Stimulated activated CD8-positive, alpha-beta memory T cell treated with anti-CD3 and anti-CD28 coated beads, Interleukin-12 subunit alpha, Interleukin-12 subunit beta, amount 100 ng/mL, for 4 hours (primary cell): ENCODE data around the gene TYMS.

Source experiments
- DNase-seq: peaks from one replicate; pipeline ENCODE4 v3.0.0-alpha.2; 2020; ENCODE audit warnings: low read depth

Gene TYMS

GRCh38 chr18:657311-658000, at the start of gene TYMS:
Gene TYMS (plus strand): TSS chr18:657653. CDS start chr18:657743, 90 bp downstream.
- DNase-seq = no peak

GRCh38 chr18:607930-608329, 49.5 kb upstream of the TYMS start:
- no peak for DNase-seq

GRCh38 chr18:610214-610928, 47.1 kb upstream of the TYMS start:
- no peak for DNase-seq

GRCh38 chr18:612156-612555, 45.3 kb upstream of the TYMS start:
- DNase-seq = no peak

GRCh38 chr18:614193-614592, 43.3 kb upstream of the TYMS start:
- no peak for DNase-seq

GRCh38 chr18:615092-615521, 42.3 kb upstream of the TYMS start:
- DNase-seq = no peak

GRCh38 chr18:615773-616172, 41.7 kb upstream of the TYMS start:
- no peak for DNase-seq

- no peak for DNase-seq
These were observed 41.0 kb upstream of the TYMS start for GRCh38 chr18:616380-616995.

GRCh38 chr18:617970-618504, 39.4 kb upstream of the TYMS start:
- no peak for DNase-seq

GRCh38 chr18:618618-619017, 38.8 kb upstream of the TYMS start:
- DNase-seq = no peak

GRCh38 chr18:621291-622043, 36.0 kb upstream of the TYMS start:
- no peak for DNase-seq

GRCh38 chr18:622289-622688, 35.2 kb upstream of the TYMS start:
- DNase-seq = no peak

GRCh38 chr18:623761-624620, 33.5 kb upstream of the TYMS start:
- peak; percentile 3 for DNase-seq

GRCh38 chr18:627231-627630, 30.2 kb upstream of the TYMS start:
- DNase-seq = no peak

- no peak for DNase-seq
These were observed 27.9 kb upstream of the TYMS start for GRCh38 chr18:629269-630150.

GRCh38 chr18:631560-631959, 25.9 kb upstream of the TYMS start:
- no peak for DNase-seq

GRCh38 chr18:634551-635045, 22.9 kb upstream of the TYMS start:
- DNase-seq = no peak

GRCh38 chr18:635171-635570, 22.3 kb upstream of the TYMS start:
- DNase-seq = no peak

- DNase-seq = no peak
These were observed 16.2 kb upstream of the TYMS start for GRCh38 chr18:641224-641623.

GRCh38 chr18:644395-645004, 13.0 kb upstream of the TYMS start:
- DNase-seq = no peak
